ENCODE measurements around the gene APBA3.

DNA sequence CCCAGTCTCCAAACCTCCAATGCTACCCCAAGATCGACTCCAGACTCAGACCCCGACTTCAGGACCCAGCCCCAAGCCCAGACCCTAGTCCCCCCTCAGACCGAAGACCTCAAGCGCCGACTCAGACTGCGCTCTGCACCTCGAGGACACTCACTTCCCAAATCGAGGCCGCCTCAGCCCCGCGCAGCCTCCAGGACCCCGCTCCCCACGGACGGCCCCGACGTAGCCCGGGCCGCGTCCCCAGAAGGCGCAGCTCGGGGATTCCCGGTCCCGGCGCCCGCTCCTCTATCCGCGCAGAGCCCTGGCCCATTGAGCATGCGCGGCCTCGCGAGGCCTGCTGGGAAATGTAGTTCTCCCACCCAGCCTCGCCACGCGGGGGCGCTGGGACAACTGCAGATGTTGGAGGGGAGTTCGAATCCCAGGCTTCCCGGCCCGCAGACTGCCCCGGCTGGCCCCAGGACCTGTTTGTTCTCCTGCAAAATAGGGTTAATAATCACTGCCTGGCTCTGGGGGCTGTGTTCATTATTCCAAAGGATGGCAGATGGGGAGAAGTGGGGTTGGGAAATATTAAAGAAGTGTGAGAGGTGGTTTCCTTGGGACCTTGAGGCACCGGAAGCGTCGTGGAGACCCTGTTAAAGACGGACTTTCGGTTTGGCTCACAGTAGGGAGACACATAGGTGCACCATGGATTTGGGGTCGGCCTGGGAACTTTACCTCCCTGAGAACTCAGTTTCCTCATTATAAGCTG lies at the start of gene APBA3:
- TF ChIP-seq, protein P1, sequence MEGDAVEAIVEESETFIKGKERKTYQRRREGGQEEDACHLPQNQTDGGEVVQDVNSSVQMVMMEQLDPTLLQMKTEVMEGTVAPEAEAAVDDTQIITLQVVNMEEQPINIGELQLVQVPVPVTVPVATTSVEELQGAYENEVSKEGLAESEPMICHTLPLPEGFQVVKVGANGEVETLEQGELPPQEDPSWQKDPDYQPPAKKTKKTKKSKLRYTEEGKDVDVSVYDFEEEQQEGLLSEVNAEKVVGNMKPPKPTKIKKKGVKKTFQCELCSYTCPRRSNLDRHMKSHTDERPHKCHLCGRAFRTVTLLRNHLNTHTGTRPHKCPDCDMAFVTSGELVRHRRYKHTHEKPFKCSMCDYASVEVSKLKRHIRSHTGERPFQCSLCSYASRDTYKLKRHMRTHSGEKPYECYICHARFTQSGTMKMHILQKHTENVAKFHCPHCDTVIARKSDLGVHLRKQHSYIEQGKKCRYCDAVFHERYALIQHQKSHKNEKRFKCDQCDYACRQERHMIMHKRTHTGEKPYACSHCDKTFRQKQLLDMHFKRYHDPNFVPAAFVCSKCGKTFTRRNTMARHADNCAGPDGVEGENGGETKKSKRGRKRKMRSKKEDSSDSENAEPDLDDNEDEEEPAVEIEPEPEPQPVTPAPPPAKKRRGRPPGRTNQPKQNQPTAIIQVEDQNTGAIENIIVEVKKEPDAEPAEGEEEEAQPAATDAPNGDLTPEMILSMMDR (conservative IDR thresholded peaks at IDR 0.05; ENCODE audit: low read depth, low read length): peak; percentile 73
- TF ChIP-seq EZH2 (IDR thresholded peaks at IDR 0.05; ENCODE audit: low read length, unreplicated experiment): no peak
- TF ChIP-seq EZH2phosphoT487 (IDR thresholded peaks at IDR 0.05; ENCODE audit: borderline replicate concordance, low read length): no peak
